Stimulated activated CD4-positive, alpha-beta T cell treated with anti-CD3 and anti-CD28 coated beads, TNF-alpha, amount 100 ng/mL, for 4 hours (primary cell): Measurements from ENCODE around the gene NOXO1.
"Not testable (repeated sequence)": the region's sequence is repeated elsewhere in the genome, so short reads cannot be mapped to it uniquely, and the experiment has no call there.

Experiments used
- DNase-seq, 3 experiments: peaks; one replicate each; pipeline ENCODE4 v3.0.0-alpha.2; 2020; ENCODE audit warnings: low read depth in 3 of 3

NOXO1 gene

GRCh38 chr16:1942047-1942809 is 39.0 kb downstream of the NOXO1 start:
- no peak for DNase-seq

DNA sequence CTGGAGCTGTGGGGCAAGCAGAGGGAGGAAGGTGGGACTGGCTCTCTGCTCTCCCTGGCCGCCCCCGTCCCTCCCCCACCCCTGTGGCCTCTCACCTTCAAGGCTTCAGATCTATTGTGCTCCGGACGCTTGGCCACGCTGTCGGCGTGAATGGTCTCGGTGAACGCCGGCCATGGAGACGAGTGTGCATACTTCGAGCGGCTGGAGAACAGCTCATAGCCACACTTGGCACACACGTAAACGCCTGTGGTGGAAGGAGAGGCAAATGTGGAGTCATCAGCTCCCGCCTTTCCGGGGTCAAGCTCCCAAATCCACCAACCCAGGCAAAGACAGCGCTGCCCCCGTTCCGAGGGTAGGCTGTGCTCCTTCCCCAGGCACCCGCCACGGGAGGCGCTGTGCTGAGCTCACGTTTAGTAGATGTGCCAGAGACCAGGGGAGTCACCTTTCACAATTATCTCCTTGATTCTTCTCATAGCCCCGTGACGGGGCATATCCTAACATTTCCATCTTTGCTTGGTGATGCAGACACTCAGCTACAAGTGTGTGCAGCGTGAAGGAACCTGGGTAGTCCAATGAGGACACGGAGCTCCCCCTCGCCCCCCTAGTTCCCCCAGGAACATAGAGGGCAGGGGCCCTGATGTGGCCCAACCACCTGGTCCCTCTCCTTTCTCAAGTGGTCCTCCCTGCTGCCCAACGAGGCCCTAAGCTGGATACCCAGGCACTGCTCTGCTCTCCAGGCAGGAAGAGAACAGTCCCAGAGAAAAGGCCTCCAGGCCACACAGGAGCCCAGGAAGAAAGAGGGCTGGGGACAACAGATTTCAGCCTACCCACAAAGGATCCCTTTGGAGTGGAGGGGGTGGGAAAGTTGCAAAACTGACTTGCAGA is 39.9 kb downstream of the NOXO1 start:
- DNase-seq, result no peak

- no peak for DNase-seq
These were observed 40.8 kb downstream of the NOXO1 start for GRCh38 chr16:1940273-1941161.

- not testable (repeated sequence) for DNase-seq
These were observed 41.4 kb downstream of the NOXO1 start for GRCh38 chr16:1939833-1940232.

DNA sequence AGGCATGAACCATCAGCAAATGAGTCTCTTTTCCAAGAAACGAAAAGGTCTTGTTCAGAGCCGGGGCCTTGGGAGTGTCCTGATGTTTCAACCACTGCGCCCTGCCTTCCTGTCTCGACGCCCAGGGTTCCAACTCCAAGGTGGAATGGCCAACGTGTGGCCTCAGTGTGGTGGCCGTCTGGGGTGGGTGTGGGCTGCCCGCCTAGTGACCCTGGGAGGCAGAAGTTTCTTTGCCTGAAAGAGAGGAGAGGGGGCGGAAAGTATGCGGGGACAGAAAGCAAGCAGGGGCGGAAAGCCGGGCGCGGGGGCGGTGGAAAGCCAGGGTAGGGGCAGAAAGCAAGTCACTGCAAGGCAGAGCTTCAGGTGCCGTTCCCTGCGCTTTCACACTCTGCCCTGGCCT is 42.4 kb downstream of the NOXO1 start:
- DNase-seq, result no peak

GRCh38 chr16:1938316-1938715 is 43.0 kb downstream of the NOXO1 start:
- no peak for DNase-seq

GRCh38 chr16:1936945-1937479 is 44.3 kb downstream of the NOXO1 start:
- DNase-seq, result no peak

- DNase-seq, result no peak
These were observed 48.1 kb downstream of the NOXO1 start for GRCh38 chr16:1933097-1933661.

GRCh38 chr16:1932050-1933028 is 48.9 kb downstream of the NOXO1 start:
- DNase-seq, result no peak

GRCh38 chr16:1930338-1930720 is 50.9 kb downstream of the NOXO1 start:
- DNase-seq, result no peak

- DNase-seq, result peak; percentile 87 to 98 (median 89)
These were observed 51.5 kb downstream of the NOXO1 start for GRCh38 chr16:1929578-1930337.

DNA sequence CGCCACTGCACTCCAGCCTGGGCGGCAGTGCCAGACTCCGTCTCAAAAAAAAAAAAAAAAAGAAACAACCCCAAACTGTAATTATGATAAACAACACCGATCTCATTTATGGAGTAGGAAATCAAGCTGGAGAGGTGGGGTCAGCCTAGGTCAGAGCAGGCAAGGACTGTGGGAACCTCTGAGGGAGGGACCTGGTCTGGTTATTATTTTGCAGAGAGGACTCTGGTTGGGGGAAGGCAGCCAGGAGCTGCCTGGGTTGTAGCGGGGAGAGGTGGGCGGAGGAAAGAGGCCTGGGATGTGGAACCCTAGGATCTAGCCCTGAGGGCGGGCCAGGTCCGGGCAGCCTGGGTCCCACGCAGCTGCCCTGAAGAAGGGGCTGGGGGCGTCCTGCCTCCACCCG is 52.2 kb downstream of the NOXO1 start:
- peak in 1 of 3 experiments; percentile 15 for DNase-seq
